PFSK-1 (cell line): ENCODE data around the gene PROKR2.

Experiments
- FOXP2 ChIP-seq: optimal IDR thresholded peaks from 2 replicates; pipeline ENCODE3; 2011; ENCODE audit warnings: borderline replicate concordance, control low read depth, inconsistent platforms; ENCODE audit not compliant: insufficient read depth; ENCODE audit errors: extremely low read length, extremely low read depth
- POLR2AphosphoS5 ChIP-seq: IDR thresholded peaks from 2 replicates; pipeline ENCODE4 v1.6.1; 2012; ENCODE audit warnings: low read depth, mild to moderate bottlenecking, control low read depth, low read length, moderate library complexity
- SIN3A ChIP-seq: IDR thresholded peaks from 2 replicates; pipeline ENCODE4 v1.6.1; 2012; ENCODE audit warnings: mild to moderate bottlenecking, low read length, moderate library complexity, borderline replicate concordance; ENCODE audit not compliant: insufficient read depth
- TAF1 ChIP-seq: IDR thresholded peaks from 2 replicates; pipeline ENCODE4 v1.6.1; 2012; ENCODE audit warnings: low read length, control low read depth, borderline replicate concordance; ENCODE audit not compliant: insufficient read depth
- TF ChIP-seq, protein P1 (sequence below), 2 experiments: IDR thresholded peaks; 2 replicates each; pipeline versions ENCODE4 v1.6.1 to v1.8.0; 2011 to 2012; ENCODE audit warnings: low read depth in 2 of 2, low read length in 2 of 2, control low read depth in 1 of 2, inconsistent platforms in 1 of 2, mild to moderate bottlenecking in 1 of 2, moderate library complexity in 1 of 2; ENCODE audit not compliant: insufficient read depth in 1 of 2

The PROKR2 gene

GRCh38 chr20:5349448-5349847 is 32.7 kb upstream of the PROKR2 start:
- no peak for TF ChIP-seq SIN3A
- TF ChIP-seq TAF1, result no peak
- TF ChIP-seq FOXP2, result no peak
- TF ChIP-seq, protein P1, sequence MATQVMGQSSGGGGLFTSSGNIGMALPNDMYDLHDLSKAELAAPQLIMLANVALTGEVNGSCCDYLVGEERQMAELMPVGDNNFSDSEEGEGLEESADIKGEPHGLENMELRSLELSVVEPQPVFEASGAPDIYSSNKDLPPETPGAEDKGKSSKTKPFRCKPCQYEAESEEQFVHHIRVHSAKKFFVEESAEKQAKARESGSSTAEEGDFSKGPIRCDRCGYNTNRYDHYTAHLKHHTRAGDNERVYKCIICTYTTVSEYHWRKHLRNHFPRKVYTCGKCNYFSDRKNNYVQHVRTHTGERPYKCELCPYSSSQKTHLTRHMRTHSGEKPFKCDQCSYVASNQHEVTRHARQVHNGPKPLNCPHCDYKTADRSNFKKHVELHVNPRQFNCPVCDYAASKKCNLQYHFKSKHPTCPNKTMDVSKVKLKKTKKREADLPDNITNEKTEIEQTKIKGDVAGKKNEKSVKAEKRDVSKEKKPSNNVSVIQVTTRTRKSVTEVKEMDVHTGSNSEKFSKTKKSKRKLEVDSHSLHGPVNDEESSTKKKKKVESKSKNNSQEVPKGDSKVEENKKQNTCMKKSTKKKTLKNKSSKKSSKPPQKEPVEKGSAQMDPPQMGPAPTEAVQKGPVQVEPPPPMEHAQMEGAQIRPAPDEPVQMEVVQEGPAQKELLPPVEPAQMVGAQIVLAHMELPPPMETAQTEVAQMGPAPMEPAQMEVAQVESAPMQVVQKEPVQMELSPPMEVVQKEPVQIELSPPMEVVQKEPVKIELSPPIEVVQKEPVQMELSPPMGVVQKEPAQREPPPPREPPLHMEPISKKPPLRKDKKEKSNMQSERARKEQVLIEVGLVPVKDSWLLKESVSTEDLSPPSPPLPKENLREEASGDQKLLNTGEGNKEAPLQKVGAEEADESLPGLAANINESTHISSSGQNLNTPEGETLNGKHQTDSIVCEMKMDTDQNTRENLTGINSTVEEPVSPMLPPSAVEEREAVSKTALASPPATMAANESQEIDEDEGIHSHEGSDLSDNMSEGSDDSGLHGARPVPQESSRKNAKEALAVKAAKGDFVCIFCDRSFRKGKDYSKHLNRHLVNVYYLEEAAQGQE (IDR thresholded peaks at IDR 0.05; ENCODE audit: insufficient read depth in 1 of 2, low read depth in 2 of 2, low read length in 2 of 2), result no peak
- TF ChIP-seq POLR2AphosphoS5, result no peak

DNA sequence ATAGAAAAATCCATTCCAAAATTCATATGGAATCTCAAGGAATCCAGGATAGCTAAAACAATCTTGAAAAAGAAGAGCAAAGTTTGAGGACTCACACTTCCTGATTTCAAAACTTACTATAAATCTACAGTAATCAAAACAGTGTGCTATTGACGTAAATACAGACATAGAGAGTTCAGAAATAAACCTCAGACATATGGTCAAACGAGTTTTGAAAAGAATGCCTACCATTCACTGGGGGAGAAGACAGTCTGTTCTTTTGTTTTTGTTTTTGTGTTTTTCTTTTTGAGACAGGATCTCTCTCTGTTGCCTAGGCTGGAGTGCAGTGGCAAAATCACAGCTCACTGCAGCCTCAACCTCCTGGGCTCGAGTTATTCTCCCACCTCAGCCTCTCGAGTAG is 25.3 kb upstream of the PROKR2 start:
- TF ChIP-seq TAF1 (no peak), SIN3A (no peak), POLR2AphosphoS5 (no peak), FOXP2 (no peak)
- TF ChIP-seq, protein P1 (IDR thresholded peaks at IDR 0.05; ENCODE audit: insufficient read depth in 1 of 2, low read depth in 2 of 2, low read length in 2 of 2), result no peak

DNA sequence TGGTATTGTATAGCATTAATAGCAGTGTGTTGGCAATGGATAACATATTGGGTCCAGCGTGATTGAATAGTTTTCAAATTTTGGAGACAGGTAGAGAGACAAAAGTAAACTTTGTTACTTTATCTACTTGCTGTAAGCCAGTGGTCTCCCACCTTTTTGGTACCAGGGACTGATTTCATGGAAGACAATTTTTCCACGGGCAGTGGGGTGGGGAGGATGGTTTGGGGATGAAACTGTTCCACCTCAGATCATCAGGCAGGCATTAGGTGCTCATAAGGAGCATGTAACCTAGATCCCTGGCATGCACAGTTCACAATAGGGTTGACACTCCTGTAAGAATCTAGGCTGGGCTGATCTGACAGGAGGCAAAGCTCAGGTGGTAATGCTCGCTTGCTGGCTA is 14.6 kb upstream of the PROKR2 start:
- TF ChIP-seq SIN3A (no peak), TAF1 (no peak), FOXP2 (no peak), POLR2AphosphoS5 (no peak)
- TF ChIP-seq, protein P1 (IDR thresholded peaks at IDR 0.05; ENCODE audit: insufficient read depth in 1 of 2, low read depth in 2 of 2, low read length in 2 of 2), result no peak

DNA sequence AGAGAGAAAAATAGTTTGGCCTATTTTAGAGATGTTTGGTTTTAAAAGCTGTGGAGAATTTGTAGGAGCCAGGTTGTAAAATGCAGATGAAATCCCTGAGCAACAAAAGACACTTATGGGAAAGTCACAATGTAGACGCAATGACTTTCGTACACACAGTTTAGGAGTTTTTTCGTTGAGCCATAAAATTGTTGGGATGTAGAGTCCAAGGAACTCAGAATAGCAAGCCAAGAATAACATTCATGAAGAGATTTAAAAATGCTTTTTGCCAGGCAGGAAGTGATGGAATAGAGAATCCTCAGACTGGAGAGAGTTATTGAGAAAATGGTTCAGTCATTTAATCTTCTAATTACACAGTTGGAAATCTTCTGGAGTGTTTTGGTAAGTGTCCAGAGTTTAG is 11.5 kb upstream of the PROKR2 start:
- TF ChIP-seq, protein P1 (IDR thresholded peaks at IDR 0.05; ENCODE audit: insufficient read depth in 1 of 2, low read depth in 2 of 2, low read length in 2 of 2), result no peak
- TF ChIP-seq TAF1, result no peak
- TF ChIP-seq POLR2AphosphoS5, result no peak

DNA sequence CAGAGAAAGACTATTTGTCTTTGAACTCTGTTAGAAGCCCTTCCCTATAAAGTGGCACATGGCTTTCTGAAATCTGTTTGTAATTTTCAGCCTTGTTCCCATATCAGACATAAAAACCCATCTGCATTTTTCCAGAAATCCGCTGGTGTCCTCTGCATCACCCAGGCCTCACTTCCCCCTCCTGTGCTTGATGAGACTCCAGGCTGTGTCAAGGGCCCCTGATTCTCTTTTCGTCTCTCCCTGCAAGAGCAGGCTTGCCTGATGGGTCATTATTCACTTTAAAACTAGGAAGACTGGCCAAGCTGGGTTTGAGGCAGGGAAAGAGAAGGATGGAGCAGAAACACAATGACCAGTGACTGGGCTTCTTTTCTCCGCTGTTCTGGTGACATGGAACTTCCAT is 10.6 kb upstream of the PROKR2 start:
- TF ChIP-seq, protein P1 (IDR thresholded peaks at IDR 0.05; ENCODE audit: insufficient read depth in 1 of 2, low read depth in 2 of 2, low read length in 2 of 2), result no peak
- no peak for TF ChIP-seq FOXP2
- TF ChIP-seq POLR2AphosphoS5, result no peak
- no peak for TF ChIP-seq SIN3A
- no peak for TF ChIP-seq TAF1
